ENCODE measurements around the gene IRF7.
"Not testable (repeated sequence)": the region's sequence is repeated elsewhere in the genome, so short reads cannot be mapped to it uniquely, and the experiment has no call there.

GRCh38 chr11:653136-653535 is 37.4 kb upstream of the IRF7 start:
- TF ChIP-seq CTCF (conservative IDR thresholded peaks at IDR 0.05; ENCODE audit: low read depth, low read length); EZH2phosphoT487 (IDR thresholded peaks at IDR 0.05; ENCODE audit: borderline replicate concordance, low read length): not testable (repeated sequence)
